ENCODE data around the gene PIK3AP1.

The PIK3AP1 gene

DNA sequence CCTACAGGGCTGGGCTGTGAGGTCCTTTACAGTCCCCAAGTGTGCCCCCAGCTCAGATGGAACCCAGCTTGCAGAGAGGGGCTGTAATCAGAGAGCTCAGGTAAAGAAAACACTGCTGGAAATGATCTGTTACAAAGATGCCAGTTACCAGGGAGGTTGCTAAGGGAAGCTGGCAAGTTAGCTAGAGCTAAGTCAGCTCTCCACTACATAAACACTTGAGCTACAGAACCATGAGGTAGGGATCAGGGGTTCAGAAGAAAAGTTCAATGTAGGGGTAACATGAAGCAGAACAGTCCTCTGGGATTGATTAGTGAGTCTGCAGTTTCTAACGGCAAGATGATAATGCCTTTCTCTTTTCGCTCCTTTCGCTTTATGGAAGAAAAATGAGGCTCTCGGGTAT lies 80.4 kb downstream of the PIK3AP1 start:
- no peak for DNase-seq

DNA sequence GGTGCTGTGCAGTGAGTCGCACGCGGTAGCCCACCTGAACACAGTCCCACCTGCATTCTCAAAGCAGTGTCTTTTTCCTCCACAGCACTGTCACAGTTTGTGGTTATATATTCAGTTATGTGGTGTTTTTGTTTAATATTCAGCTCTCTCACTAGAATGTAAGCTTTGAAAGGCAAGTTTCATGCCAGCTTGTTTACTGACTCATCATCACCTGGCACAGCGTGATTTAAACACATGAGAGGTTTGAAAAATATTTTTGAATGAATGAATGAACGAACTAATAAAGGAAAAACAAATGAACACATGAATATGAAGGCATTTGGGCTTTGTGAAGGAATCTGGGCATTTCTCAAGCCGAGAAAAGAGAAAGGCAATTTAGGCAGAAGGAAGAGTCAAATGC lies 81.6 kb downstream of the PIK3AP1 start:
- no peak for DNase-seq

DNA sequence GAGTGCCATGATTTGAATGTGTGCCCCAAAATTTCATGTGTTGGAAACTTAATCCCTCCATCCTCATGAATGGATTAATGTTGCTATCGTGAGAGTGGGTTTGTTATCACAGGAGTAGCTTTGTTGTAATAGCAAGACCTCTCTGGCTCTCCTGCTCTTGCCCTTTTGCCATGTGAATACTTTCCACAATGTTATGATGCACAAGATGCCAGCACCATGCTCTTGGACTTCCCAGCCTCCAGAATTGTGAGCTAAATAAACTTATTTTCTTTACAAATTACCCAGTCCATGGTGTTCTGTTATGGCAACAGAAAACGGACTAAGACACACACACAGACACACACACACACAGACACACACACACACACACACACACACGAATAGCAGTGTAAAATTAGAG lies 82.2 kb downstream of the PIK3AP1 start:
- DNase-seq, result no peak

DNA sequence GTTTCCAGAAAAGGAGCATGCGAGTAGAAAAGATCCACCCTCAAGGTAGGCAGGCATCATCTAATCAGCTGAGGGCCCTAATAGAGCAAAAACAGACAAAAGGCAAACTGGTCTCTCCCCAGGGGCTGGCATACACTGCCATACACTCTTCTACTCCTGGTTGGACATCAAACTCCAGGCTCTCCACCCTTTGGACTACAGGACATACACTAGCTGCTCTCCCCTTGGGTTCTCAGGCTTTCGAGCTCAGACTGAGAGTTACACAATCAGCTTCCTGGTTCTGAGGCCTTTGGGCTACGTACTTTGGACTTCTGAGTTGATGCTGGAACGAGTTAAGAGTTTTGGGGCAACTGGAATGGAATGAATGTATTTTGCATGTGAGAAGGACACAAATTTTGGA lies 82.6 kb downstream of the PIK3AP1 start:
- DNase-seq, result no peak

DNA sequence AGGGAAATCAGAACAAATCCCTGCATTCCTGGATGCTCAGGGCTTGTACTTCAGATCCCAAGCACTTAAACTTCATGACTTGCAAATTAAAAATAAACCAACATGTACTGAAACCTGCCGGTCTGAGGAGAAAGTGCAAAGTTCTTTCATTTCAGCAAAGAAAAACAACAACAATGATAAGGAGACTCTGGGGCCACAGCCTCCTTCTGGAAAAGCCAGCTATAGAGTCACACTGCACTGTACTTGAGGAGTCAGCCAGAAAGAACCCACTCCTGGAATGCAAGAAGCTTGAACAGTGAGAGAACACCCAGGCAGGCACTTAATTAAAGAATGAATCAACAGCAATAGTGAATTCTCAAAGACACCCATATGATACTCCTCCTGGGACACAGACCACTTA lies 83.8 kb downstream of the PIK3AP1 start:
- no peak for DNase-seq

DNA sequence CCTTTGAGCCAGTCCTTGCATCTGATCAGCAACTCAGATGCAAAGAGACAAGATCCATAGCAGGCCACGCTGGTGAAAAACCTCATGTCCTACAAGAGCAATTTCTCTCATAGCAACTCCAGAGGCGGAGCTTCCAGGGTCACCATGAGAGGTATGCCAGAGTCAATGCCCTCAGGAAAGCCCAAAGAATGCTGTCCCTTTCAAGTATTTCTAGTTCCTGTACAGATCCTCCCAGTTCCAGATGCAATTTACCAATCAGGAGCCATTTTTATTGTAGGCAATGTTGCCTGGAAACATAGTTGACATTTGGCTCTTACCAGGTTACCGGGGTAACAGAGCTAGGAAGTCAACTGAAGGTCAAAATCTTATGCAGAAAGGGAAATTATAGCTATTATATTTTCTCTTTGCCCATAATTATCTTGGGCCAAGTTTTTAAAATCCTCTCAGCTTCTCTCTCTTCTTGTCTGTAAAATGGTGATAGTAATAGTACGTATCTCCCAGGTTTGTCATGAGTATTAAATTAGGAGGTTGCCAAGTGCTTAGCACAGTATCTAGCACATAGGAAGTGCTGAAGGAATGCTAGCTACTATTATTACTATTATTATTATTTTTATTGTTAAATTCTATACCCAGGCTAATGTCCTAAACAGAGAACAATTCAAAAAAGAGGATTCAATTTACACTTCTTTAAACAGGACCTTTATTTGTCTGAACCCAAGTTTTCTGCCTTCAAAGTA lies 87.2 kb downstream of the PIK3AP1 start:
- no peak for DNase-seq

DNA sequence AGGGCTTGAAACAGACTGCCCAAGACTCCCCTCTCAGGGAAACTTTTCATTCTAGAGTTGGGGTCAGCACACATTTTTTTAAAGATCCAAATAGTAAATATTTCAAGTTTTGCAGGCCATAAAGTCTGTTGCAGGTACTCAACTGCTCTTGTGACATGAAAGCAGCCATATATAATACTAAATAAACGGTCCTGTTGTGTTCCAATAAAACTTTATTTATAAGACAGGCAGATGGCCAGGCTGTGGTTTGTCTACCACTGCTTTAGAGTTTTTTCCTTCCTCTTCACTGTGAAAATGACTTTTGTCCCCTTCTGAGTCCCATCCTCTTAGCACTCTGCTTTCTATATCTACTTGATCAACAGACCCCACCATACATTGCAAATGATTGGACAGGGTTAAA lies 93.0 kb downstream of the PIK3AP1 start:
- no peak for DNase-seq

DNA sequence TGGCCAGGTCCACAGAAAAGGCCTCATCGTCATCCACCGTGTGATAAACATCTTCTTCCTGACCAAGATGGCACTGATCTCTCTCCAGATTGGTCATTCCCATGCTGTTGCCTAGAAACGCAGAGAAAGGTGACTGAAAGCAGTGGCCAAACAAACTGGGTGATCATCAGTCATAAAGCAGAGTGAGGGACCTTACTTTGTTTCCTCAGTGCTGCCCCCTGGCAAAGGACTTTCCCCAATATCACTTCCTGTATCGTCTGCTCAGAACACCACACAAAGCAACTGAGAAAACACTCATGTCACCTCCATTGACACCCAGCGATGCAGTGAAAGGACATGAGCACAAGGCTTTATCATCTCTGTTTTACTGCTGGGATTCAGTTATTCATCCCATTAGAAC lies 93.5 kb downstream of the PIK3AP1 start:
- no peak for DNase-seq

DNA sequence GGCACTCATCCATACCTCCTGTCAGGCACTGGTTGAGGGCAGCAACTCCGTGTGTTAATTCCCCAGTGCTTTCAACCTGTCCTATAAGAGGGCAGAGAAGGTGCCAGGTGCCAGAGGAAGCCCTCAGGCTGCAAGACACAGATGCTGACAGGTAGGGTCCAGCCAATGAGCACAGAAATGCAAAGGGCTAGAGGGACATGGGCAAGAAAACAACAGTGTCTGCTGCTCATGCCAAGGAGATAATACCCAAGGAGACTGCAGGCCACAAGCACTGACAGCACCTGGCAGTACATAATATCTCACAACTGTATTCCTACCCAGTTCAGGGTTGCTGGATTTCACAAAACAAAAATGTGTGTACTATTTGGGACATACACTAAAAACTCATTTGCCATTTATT lies 95.1 kb downstream of the PIK3AP1 start:
- DNase-seq, result no peak

DNA sequence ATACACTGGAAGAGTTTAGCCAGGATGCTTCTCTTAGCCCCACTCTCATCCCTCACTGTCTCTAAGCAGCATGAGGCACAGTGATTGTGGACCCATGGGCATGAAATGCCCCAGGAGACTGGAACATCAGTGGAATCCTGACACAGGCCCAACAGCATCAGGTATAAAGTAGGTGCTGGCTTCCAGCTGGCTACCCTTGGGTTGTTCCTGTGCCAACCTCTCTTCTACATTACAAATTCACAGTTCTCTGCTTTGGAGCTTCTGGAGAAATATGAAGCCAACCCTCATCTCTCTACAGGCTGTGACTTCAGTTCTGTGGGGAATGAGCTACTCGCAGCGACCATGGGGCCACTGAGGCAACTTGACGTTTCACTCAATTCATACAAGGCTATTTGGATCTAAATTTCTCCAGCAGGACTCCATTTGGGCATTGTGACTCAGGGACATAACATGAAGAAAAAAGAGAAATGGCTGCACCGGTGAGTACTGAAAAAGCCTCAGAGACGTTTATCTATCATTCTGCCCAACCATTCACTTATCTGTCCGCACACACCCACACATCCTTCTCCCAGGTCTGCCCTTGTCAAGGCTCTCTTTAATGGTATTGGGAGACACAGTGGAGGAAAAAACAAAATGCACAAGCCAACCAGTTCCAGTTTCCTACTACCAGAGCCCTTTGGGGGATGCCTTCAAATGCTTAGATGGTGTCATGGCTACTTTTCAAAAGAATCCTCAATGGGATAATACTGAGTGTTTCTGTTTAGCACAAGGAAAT lies 98.1 kb downstream of the PIK3AP1 start:
- DNase-seq, result no peak

DNA sequence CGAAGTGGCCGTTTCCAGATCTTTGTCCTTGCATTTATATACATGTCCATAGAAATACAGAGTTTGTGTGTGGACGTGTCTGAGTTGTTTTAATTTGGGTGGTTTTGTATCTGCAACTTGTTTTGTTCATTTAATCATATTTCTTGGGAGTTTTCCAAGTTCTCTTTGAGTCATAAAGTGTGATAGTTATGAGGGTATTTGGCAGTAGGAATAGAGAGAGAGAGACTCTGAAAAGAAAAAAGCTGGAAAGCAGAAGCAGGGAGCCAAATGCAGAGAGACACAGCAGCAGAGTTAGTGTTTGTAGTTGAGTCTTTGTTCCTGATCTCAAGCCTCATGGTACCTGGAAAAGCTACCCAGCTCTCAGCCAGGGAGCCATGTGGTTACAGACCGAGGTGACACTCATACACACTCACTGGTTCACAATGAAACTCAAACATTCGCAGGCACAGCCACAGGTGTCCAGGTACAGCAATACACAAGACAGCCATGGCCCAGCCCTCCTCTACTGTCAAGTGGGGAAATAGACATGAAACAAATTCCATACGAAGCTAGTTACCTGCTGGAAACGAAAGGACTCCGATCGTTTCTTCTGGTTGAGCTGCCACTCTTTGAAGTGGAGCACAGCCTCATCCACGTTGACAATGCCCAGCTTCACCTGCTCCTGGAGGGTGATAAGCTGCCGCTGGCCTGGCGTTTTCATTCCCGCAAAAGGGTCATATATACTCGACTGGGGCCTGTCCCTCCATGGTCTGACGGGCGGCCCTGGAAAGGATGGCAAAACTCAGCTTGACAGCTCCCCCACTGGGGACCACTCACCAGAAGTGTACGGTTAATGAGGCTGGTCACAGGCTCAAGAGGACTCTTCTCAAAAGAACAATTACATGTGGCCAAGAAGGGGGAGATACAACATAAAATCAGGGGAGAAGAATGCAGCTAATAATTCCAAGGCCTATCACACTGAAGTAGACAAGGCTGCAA lies 100.2 kb downstream of the PIK3AP1 start:
- DNase-seq, result no peak

DNA sequence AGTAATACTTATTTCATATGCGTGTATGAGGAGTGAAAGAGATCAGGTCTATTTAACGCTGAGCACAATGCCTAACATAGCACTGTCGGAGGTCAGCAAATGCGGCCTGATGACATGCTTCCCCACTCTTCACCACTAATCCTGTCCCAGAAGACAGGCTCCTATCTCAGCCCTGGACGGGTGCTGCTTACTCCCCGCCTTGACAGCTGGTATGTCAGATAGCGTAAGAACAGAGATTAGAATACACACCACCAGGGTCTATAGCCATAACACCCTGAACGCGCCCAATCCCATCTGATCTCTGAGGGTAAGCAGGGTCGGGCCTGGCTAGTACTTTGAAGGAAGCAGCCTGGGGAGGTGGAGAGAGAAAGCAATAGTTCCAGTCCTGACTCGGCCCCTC lies 101.2 kb downstream of the PIK3AP1 start:
- no peak for DNase-seq

DNA sequence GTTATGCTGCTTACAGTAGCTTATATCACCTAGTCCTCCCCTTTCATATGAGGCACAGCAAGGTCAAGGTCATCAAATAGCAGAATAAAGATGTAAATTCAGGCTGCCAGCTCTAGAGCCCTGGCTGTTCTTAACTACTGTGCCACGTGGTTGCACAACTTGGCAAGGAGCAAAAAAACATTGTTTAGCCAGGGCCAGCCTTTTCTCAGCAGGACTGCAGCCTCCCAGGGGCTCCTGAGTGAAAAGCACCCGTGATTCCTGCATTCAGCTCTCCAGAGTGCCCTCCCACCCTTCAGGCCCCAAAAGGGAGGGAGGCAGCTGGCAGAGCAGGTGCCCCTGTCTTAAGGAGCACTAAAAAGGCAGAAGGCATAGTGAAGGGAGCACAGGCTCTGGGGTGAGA lies 101.7 kb downstream of the PIK3AP1 start:
- DNase-seq, result no peak

DNA sequence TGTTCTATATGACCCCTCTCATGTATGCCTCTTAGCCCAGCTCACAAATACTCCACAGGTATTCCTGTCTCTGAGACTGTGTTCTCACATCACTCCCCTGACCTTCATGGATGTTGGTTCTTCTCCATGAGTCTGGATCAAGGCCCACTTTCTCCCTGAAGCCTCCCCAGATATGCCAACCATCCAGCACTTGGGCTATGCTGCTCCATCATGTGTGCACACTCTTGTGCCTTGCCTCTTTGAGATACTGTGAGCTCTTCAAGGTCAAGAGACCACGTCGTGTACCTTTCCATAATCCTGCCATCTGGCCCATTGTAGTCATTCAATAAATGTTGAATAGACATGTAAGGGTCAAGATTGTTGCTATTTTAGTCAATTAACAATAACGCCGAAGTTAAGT lies 103.4 kb downstream of the PIK3AP1 start:
- no peak for DNase-seq

DNA sequence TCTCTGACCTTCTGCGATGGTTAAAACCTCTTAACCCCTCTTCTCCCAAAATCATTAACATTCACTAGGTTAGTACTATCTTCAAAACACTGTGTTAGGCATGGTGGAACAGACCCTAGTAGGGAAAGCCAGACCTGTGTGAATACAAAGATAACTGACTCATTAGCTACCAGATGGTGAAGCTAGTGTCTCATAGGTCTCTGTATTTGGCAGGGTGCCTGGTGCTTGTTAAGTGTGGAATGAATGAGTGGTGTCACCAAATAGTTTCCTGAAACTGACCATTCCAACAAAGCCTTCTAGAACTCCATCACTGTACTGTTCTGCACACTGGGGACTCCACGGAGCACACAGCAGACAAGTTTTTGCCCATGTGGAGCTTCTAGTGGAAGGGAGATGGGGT lies 105.8 kb downstream of the PIK3AP1 start:
- DNase-seq, result no peak

DNA sequence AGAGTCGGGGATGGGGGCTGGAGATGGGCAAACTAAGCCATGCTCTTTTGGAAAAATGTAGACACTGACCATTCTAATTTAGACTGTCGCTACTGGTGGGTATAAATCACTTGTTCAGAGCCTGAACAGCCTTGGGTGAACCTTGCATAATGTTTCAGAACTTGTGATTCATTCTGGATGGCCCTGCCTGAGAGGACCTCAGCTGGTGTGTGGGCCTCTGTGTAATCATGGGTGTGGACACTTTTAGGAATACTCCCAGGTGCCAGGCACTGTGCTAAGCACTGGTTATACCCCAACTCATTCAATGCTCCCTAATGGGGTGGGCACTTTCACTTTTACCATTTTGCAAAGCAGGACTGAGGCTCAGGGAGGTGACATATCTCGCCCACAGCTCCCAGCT lies 106.7 kb downstream of the PIK3AP1 start:
- no peak for DNase-seq

DNA sequence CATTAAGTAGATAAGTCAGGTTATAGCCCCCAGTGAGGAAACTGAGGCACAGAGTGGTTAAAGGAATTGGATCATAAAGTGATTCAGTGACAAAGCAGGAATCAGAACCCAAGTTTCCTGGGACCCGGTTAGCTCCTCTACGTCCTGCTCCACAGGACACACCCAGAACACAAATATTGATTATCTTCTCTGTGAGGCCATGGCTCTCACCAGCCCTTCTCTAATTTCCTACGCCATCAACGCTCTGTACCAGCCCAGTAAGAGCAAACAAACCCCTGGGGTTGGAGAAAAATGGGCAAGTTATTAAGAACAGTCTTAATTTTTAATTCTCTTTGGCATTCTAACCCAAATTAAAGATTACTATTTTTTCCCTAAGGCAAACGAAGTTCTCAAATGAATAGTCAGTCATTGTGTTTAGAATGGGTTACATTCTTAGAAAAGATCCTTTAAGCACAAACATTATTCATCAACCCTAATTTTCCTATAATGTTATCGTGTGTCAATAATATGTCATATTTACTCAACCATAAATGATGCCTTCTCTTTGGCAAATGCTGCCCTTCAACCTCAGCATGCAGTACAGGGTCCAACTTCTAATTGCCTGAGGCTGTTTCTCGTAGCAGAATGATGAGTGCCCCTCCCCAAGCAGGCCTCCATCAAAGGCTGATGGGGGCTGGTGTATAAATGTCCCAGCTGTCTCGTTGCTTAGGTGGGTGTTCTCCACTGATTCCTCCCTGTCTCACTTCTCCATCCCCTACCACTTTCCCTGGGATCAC lies 108.1 kb downstream of the PIK3AP1 start:
- no peak for DNase-seq

DNA sequence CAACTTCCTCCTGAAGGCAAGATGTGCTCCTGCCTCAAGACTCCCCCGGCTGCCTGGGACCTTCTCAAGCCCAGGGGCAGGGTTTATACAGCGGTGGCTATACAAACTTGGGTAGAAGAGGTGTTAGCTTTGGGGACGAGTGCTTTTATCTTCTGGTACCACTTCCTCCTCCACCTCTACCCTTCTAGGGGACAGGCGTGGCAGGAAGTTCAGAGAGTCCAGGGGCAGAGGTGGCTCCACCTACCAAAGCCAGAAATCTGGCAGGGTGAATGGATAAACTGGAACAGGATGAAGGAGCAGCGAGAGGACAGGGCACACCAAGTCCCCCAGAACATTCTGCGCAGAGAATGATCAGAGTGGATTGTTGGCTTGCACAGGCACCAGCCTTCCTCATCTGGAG lies 109.5 kb downstream of the PIK3AP1 start:
- DNase-seq, result no peak

DNA sequence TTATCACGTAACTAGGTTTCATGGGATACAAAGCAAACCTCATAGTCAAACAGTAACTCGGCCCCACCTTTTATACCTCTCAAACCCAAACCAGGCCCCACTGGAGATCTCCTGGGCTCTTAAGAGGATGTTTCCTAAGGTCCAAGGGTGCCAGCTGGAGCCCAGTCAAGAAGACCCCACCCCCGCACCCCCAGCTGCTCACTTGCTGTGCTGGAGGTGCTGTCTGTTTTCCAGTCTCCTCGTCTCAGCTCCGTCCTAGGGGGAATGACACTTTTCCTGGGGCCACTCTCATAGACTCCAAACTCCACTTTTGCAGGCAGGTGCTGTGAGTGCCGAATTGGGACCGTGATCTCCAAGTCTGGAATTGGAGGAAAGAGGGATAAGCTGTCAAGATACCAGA lies 110.8 kb downstream of the PIK3AP1 start:
- DNase-seq, result no peak

DNA sequence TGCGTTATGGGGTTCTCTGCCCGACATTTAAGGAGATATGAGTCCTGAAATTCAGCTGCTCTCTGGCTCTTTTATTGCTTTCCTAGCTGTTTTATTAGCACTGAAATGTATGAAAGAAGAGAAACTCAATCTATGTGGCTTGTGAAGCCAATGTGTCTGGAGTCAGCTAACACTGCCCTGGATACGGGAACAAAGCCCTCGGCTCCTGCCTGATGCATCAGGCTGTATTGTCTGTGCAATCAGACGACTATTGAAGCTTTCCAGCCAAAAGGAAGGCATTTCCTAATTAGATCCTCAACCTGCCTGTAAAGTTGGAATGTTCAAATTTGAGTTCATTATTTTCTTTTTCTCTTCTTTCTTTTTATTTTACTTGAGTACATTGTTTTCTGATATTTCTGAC lies 111.5 kb downstream of the PIK3AP1 start:
- DNase-seq, result no peak

DNA sequence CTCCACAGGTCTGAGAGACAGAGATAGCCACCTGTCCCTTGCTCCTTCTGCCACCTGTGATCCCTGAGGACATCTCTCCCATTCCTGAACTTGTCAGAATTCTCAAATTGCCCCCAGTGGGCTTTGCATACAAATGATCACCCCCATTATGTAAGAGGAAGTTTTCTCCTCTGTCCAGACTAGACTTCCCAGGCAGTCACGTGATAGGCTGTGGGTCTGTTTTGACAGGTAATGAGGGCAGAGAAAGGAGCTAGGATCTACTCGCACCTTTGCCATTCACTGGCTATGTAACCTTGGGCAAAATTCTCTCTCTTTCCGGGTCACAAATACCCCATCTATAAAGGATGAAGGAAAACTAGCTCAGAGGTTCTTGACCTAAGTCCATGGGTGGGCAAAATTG lies 112.1 kb downstream of the PIK3AP1 start:
- DNase-seq, result no peak

DNA sequence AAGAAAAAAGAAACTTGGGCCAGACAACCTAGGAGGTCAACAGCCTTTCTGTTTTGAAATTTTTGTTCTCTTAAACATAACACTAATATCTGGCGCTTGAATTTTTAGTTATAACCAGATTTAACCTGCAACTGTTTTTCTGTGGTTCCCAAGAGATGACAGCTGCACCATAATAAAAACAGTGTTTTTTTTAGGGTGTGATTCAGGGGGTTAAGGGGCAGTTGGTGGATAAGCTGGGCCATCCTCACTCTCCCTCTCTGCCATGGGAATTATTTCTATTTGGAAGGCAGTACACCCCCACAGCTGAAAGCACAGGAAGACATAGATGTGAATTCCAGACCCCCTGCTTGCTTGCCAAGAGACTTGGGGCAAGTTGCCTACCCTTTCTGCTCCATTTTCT lies 113.4 kb downstream of the PIK3AP1 start:
- no peak for DNase-seq

DNA sequence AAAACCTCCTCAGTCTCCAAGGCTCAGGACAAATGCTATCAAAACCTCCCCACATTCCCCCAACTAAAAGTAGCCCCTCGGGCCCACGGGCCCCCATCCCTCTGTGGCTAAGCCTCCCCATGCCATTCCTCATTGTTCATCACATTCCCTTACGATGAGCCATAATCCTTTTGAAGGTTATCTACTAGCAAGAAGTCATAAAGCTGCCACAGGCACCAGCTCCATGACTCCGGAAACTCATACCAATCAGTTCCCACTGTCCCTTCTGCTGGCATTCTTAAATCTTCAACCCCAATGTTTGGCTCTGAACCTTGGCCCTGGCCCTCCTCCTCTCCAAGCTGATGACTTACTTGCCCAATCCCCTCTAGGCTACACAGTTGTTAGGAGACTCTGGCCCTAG lies 114.1 kb downstream of the PIK3AP1 start:
- no peak for DNase-seq

All from activated CD8-positive, alpha-beta memory T cell treated with anti-CD3 and anti-CD28 coated beads for 24 hours (primary cell).